T-helper 17 cell (primary cell): ENCODE results near the gene TENM4. TPM values are rescaled to one million over a fixed set of nuclear protein-coding genes. Genes with fewer than 3 reads are reported as not detected.

Experiments
- ATAC-seq: fragments of 150-1000 bp; cut with Tn5 transposase; 2 replicates; pipeline ENCODE4 v1.10.0; 2021; ENCODE audit warnings: mild to moderate bottlenecking, moderate library complexity
- DNase-seq, 3 donors: peaks; one replicate each; pipeline versions ENCODE4 v3.0.0 to v3.0.0-alpha.2; 2020 to 2021
- H3K9me3 ChIP-seq: one replicate; pipeline ENCODE4 v1.7.0; 2013; ENCODE audit warnings: low read length, mild to moderate bottlenecking; ENCODE audit not compliant: control insufficient read depth, poor library complexity, severe bottlenecking
- H3K27ac Mint-ChIP-seq: one replicate; pipeline ENCODE4 v1.8.0; 2022; ENCODE audit warnings: mild to moderate bottlenecking, moderate library complexity, mixed read lengths
- H3K27me3 Mint-ChIP-seq: one replicate; pipeline ENCODE4 v1.8.0; 2022; ENCODE audit warnings: mixed read lengths
- H3K36me3 Mint-ChIP-seq: one replicate; pipeline ENCODE4 v1.8.0; 2022; ENCODE audit warnings: low read depth, mixed read lengths
- H3K4me1 Mint-ChIP-seq: one replicate; pipeline ENCODE4 v1.8.0; 2022; ENCODE audit warnings: mild to moderate bottlenecking, mixed read lengths
- H3K4me3 Mint-ChIP-seq: one replicate; pipeline ENCODE4 v1.8.0; 2022; ENCODE audit warnings: mild to moderate bottlenecking, moderate library complexity, mixed read lengths
- total RNA-seq, 4 donors: library from RNA in 2 of 4; stranded (reverse) in 2 of 4; gene quantifications; one replicate each; pipeline ENCODE4 v1.2.3 and lab custom pipeline; 2022 to 2026

Gene TENM4
- total RNA-seq, 2 donors from 2014 or later, result 0.31 to 0.97 TPM

GRCh38 chr11:78846269-78846668 is 594.6 kb downstream of the TENM4 start:
- Mint-ChIP-seq H3K4me3 (no peak overlapping the region), H3K27ac (no peak overlapping the region), H3K4me1 (no peaks in the 10 kb centered on the region), H3K27me3 (peaks cover 44% of the 10 kb centered on the region), H3K36me3 (peaks cover 2% of the 10 kb centered on the region)
- H3K9me3 ChIP-seq, result no peaks in the 10 kb centered on the region
- no peak for ATAC-seq
- DNase-seq, result no peak

GRCh38 chr11:78845496-78845895 is 595.3 kb downstream of the TENM4 start:
- H3K4me1 Mint-ChIP-seq, result no peaks in the 10 kb centered on the region
- no peak overlapping the region for H3K27ac Mint-ChIP-seq
- H3K36me3 Mint-ChIP-seq, result peaks cover 2% of the 10 kb centered on the region
- H3K4me3 Mint-ChIP-seq, result no peak overlapping the region
- DNase-seq (no peak), ATAC-seq (no peak)
- no peaks in the 10 kb centered on the region for H3K9me3 ChIP-seq
- H3K27me3 Mint-ChIP-seq, result peaks cover 44% of the 10 kb centered on the region

DNA sequence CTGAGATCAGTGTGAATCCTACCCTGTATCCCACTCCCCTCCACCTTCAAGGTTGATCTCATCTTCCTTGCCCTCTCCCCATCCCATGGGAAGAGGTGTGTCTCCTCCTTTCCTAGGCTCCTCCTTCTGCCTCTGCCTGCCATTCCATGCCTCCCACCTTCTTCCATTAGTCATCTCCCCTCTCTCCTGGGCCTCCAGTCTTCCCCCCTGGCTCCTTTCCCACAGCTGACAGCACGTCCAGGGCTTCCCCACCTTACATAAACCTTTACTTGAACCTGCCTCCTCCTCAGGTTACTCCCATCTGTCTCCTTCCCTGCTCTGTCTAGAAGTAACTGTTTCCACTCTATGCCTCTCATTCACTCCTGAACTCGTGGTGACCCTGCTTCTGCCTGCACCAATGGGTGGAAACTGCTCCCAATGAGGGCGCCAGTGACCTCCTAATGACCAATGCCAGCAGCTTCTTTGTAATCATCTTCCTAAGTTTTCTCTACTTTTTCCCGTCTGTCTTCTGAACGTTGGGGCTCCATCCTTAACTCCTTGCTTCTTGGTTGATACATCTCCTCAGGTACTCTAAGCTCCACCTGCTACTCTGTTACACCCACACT is 599.3 kb downstream of the TENM4 start:
- peaks cover 2% of the 10 kb centered on the region for H3K36me3 Mint-ChIP-seq
- no peaks in the 10 kb centered on the region for H3K4me1 Mint-ChIP-seq
- no peak overlapping the region for H3K27ac Mint-ChIP-seq
- ATAC-seq, result no peak
- H3K9me3 ChIP-seq, result no peaks in the 10 kb centered on the region
- no peak overlapping the region for H3K4me3 Mint-ChIP-seq
- H3K27me3 Mint-ChIP-seq, result peaks cover 29% of the 10 kb centered on the region
- DNase-seq, result no peak

DNA sequence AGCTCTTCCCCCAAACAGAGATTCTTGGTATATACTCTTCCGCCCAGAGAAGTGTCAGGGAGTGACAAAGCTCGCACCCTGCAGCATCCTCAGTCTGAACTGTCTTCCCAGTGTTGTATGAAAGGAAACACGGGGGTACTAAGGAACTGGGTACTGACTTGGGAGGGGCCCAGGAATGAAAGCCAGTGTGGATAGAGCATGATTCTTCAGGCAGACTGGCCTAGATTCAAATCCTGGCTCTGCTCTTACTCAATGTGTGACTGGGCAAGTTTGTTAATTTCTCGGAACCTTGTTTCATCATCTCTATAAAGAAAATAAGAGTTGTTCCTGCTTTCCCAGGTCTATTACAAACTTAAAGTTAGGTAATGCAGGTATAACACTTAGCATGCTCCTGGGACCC is 600.2 kb downstream of the TENM4 start:
- ATAC-seq (no peak), DNase-seq (no peak)
- no peak overlapping the region for H3K27ac Mint-ChIP-seq
- no peak overlapping the region for H3K4me3 Mint-ChIP-seq
- no peaks in the 10 kb centered on the region for H3K9me3 ChIP-seq
- peaks cover under 1% of the 10 kb centered on the region for H3K4me1 Mint-ChIP-seq
- peaks cover 32% of the 10 kb centered on the region for H3K27me3 Mint-ChIP-seq
- H3K36me3 Mint-ChIP-seq, result peaks cover 2% of the 10 kb centered on the region

GRCh38 chr11:78840200-78840599 is 600.6 kb downstream of the TENM4 start:
- Mint-ChIP-seq H3K36me3 (no peaks in the 10 kb centered on the region), H3K4me1 (peaks cover 3% of the 10 kb centered on the region), H3K27me3 (peaks cover 33% of the 10 kb centered on the region), H3K4me3 (no peak overlapping the region), H3K27ac (no peak overlapping the region)
- no peaks in the 10 kb centered on the region for H3K9me3 ChIP-seq
- ATAC-seq, result no peak
- no peak for DNase-seq

DNA sequence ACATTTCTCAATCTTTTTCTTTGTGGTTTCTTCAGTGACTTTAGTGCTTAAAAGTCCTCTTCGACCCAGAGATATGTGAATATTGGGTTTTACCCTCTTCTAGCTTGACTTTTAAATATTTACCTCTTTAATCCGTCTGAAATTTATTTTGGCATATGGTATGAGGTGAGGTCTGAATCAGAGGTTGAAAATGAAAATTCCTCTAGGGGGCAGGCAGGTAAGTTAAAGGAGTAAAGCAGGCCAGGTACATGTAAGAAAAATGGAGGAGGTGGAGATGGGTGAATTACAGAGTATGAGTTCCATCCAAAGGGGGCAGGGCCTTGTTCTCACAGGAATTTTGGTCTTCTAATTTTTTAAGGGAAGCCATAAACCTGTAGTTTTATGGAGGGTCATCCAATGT is 602.4 kb downstream of the TENM4 start:
- Mint-ChIP-seq H3K4me1 (peaks cover 3% of the 10 kb centered on the region), H3K27ac (no peak overlapping the region), H3K27me3 (peaks cover 43% of the 10 kb centered on the region), H3K4me3 (no peak overlapping the region), H3K36me3 (no peaks in the 10 kb centered on the region)
- DNase-seq (no peak), ATAC-seq (no peak)
- no peaks in the 10 kb centered on the region for H3K9me3 ChIP-seq

DNA sequence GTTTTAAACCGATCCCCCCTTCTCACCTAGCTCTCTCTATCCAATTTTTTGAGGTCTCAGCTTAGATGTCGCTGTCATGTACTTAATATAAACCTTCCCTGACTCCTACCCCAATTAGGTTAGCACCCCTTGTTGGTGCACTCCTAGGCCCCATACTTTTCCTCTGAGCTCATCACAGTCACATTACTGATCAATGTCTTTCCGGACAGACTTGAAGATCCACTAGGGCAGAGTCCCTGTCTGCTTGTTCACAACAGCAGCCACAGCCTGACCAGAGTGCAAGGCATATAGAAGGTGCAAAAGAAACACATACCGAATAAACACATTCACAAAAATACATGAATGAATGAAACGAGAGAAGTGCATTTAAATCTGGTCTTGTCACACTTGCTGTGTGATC is 605.2 kb downstream of the TENM4 start:
- Mint-ChIP-seq H3K36me3 (no peaks in the 10 kb centered on the region), H3K27ac (no peak overlapping the region), H3K27me3 (peaks cover 36% of the 10 kb centered on the region), H3K4me3 (no peak overlapping the region), H3K4me1 (peaks cover 3% of the 10 kb centered on the region)
- H3K9me3 ChIP-seq, result no peaks in the 10 kb centered on the region
- ATAC-seq (no peak), DNase-seq (no peak)

GRCh38 chr11:78834886-78835285 is 605.9 kb downstream of the TENM4 start:
- ATAC-seq, result no peak
- Mint-ChIP-seq H3K4me1 (peaks cover 3% of the 10 kb centered on the region), H3K27ac (no peak overlapping the region), H3K36me3 (no peaks in the 10 kb centered on the region), H3K4me3 (no peak overlapping the region), H3K27me3 (peaks cover 38% of the 10 kb centered on the region)
- no peak for DNase-seq
- no peaks in the 10 kb centered on the region for H3K9me3 ChIP-seq

GRCh38 chr11:78833237-78833636 is 607.6 kb downstream of the TENM4 start:
- no peaks in the 10 kb centered on the region for H3K9me3 ChIP-seq
- no peaks in the 10 kb centered on the region for H3K36me3 Mint-ChIP-seq
- no peak for DNase-seq
- peaks cover 43% of the 10 kb centered on the region for H3K27me3 Mint-ChIP-seq
- H3K27ac Mint-ChIP-seq, result no peak overlapping the region
- no peak for ATAC-seq
- no peak overlapping the region for H3K4me3 Mint-ChIP-seq
- peaks cover 3% of the 10 kb centered on the region for H3K4me1 Mint-ChIP-seq

GRCh38 chr11:78832226-78832947 is 608.4 kb downstream of the TENM4 start:
- Mint-ChIP-seq H3K36me3 (no peaks in the 10 kb centered on the region), H3K4me3 (no peak overlapping the region), H3K27ac (no peak overlapping the region), H3K4me1 (peaks cover 3% of the 10 kb centered on the region), H3K27me3 (peaks cover 51% of the 10 kb centered on the region)
- ATAC-seq (no peak), DNase-seq (no peak)
- no peaks in the 10 kb centered on the region for H3K9me3 ChIP-seq

- H3K4me3 Mint-ChIP-seq, result no peak overlapping the region
- H3K27me3 Mint-ChIP-seq, result peaks cover 51% of the 10 kb centered on the region
- DNase-seq (no peak), ATAC-seq (no peak)
- H3K27ac Mint-ChIP-seq, result no peak overlapping the region
- peaks cover 3% of the 10 kb centered on the region for H3K4me1 Mint-ChIP-seq
- no peaks in the 10 kb centered on the region for H3K36me3 Mint-ChIP-seq
- no peaks in the 10 kb centered on the region for H3K9me3 ChIP-seq
Measured at GRCh38 chr11:78831571-78831970, 609.3 kb downstream of the TENM4 start.

DNA sequence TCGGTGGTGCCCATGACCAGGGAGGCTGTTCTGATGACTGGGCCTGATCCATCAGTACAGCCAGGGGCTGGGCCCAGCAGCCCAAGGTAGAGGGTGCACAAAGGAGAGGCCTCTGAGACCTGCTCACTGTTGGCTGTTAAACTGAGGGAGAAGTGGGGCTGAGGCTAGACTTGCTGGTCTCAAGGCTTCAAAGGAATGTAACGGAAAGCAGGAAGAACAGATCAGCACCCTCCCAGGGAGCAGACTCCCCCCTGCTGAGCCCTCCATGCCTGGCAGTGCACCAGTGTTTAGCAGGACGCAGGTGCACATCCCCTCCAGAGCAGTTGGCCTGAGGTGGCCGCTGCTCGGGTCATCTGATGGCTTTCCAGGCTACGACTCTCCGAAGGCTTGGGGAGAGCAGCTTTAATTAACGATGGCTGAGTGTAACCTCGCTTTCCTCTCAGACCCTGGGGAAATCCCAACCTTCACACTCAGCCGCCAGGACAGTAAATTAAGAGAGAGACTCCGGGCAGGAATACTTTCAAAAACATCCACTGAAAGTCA is 610.5 kb downstream of the TENM4 start:
- no peaks in the 10 kb centered on the region for H3K36me3 Mint-ChIP-seq
- no peak for ATAC-seq
- no peak overlapping the region for H3K4me3 Mint-ChIP-seq
- H3K9me3 ChIP-seq, result no peaks in the 10 kb centered on the region
- H3K27me3 Mint-ChIP-seq, result peaks cover 44% of the 10 kb centered on the region
- no peak overlapping the region for H3K27ac Mint-ChIP-seq
- H3K4me1 Mint-ChIP-seq, result no peaks in the 10 kb centered on the region
- DNase-seq, result no peak

- no peaks in the 10 kb centered on the region for H3K9me3 ChIP-seq
- Mint-ChIP-seq H3K36me3 (no peaks in the 10 kb centered on the region), H3K4me3 (no peak overlapping the region), H3K4me1 (no peaks in the 10 kb centered on the region), H3K27ac (no peak overlapping the region), H3K27me3 (peaks cover 32% of the 10 kb centered on the region)
- ATAC-seq (no peak), DNase-seq (no peak)
Measured at GRCh38 chr11:78829146-78829545, 611.7 kb downstream of the TENM4 start.

GRCh38 chr11:78828676-78829075 is 612.2 kb downstream of the TENM4 start:
- H3K9me3 ChIP-seq, result no peaks in the 10 kb centered on the region
- no peak overlapping the region for H3K4me3 Mint-ChIP-seq
- peaks cover 28% of the 10 kb centered on the region for H3K27me3 Mint-ChIP-seq
- H3K36me3 Mint-ChIP-seq, result no peaks in the 10 kb centered on the region
- H3K27ac Mint-ChIP-seq, result no peak overlapping the region
- H3K4me1 Mint-ChIP-seq, result no peaks in the 10 kb centered on the region
- DNase-seq (no peak), ATAC-seq (no peak)
